Lower lobe of right lung (tissue), 2 donors: ENCODE measurements around the gene CSRP1. TPM values are rescaled to one million over a fixed set of nuclear protein-coding genes. Genes with fewer than 3 reads are reported as not detected.

Experiments
- ATAC-seq, 2 donors: fragments of 200-7000 bp; cut with Tn5 transposase; one replicate each; pipeline ENCODE4 v1.9.1; 2020 to 2022; ENCODE audit warnings: mild to moderate bottlenecking in 2 of 2, moderate library complexity in 2 of 2
- DNase-seq: peaks from one replicate; pipeline ENCODE4 v3.0.0-alpha.2; 2020
- H3K27ac ChIP-seq: fragments of 200-600 bp; one replicate; pipeline ENCODE4 v1.8.0; 2022
- H3K27me3 ChIP-seq: fragments of 200-600 bp; one replicate; pipeline ENCODE4 v1.8.0; 2022; ENCODE audit warnings: low read depth
- H3K36me3 ChIP-seq: fragments of 200-600 bp; one replicate; pipeline ENCODE4 v1.8.0; 2022; ENCODE audit warnings: mild to moderate bottlenecking
- H3K4me1 ChIP-seq: fragments of 200-600 bp; one replicate; pipeline ENCODE4 v1.8.0; 2022
- H3K4me3 ChIP-seq: fragments of 200-600 bp; one replicate; pipeline ENCODE4 v1.8.0; 2022; ENCODE audit warnings: mild to moderate bottlenecking
- H3K9me3 ChIP-seq: fragments of 200-600 bp; one replicate; pipeline ENCODE4 v1.8.0; 2022
- intact Hi-C: fragments of 100-400 bp; cut with DNase I; formaldehyde crosslinking; loops from one replicate; pipeline ENCODE4 v1.11.0; 2022
- long read RNA-seq: library from polyadenylated mRNA; unstranded; transcript quantifications from one replicate; pipeline ENCODE4 v2.0.0, GENCODE V29; 2021
- total RNA-seq: library from RNA; stranded (reverse); fragmentation: NEBNext Ultra II Directional; extraction: Animal tissue kit (Norgen Biotek cat#: 25700); gene quantifications from one replicate; pipeline ENCODE4 v1.2.1, GENCODE V29; 2021
- TF ChIP-seq, protein P1 (sequence below): fragments of 200-600 bp; IDR thresholded peaks from one replicate; pipeline ENCODE4 v1.8.0; 2022; ENCODE audit warnings: antibody characterized with exemption, mild to moderate bottlenecking
- donor health status: DM: no; HTN: yes; CAD: no; lungs with severe emphysema.

CSRP1 gene
- 185 TPM for total RNA-seq
- long read RNA-seq, full-length matches to known transcripts: 147 of 167 reads
- long read RNA-seq, partial matches to known transcripts: 4 of 167 reads
- long read RNA-seq, other reads (novel, unspliced or antisense): 16 of 167 reads

DNA sequence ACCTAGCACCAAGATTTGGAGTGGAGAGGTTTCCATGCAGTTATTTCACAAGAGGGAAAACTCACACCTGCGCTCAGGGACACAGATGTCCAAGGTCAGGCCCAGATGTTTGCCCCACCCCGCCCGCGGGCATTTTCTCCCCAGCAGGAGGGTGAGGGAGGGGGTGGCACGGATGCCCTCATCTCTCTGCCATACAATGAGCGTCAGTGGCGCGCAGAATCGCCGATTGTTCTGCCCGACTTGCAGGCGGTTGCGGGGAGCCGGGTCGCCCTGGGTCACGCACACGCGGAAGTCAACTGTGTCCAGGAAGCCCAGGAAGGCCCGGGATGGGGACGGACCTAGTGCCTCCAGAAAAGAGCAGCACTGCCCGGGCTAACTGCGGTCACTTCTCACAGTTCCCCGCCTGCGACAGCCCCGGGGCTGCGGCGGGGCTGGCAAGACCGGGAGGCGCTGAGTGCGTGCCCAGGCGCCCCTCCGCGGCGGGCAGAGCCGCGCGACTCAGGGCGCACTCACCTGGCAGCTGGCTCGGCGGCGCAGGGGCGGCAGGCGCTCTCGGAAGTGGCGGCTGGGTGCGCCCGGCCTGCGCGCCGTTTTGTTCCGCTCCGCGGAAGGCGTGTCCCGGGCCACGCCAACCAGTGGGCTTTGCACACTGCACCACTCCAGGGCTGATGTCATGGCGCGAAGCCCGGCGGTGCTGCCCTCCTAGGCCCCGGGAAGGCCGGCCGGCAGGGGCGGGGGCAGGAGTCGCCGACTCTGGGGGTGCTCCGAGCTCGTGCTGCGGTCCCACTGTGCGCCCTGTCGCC lies at the start of gene CSRP1:
CSRP1 (minus strand) TSS at position 567 of the 803 bp plus-strand sequence. CDS start 10,820 bp downstream, outside the sequence.
- H3K27me3 ChIP-seq: no peaks in the 10 kb centered on the region
- ATAC-seq: peak; percentile 91 to 94
- intact Hi-C loops: no loop called here
- H3K9me3 ChIP-seq: no peaks in the 10 kb centered on the region
- TF ChIP-seq, protein P1, sequence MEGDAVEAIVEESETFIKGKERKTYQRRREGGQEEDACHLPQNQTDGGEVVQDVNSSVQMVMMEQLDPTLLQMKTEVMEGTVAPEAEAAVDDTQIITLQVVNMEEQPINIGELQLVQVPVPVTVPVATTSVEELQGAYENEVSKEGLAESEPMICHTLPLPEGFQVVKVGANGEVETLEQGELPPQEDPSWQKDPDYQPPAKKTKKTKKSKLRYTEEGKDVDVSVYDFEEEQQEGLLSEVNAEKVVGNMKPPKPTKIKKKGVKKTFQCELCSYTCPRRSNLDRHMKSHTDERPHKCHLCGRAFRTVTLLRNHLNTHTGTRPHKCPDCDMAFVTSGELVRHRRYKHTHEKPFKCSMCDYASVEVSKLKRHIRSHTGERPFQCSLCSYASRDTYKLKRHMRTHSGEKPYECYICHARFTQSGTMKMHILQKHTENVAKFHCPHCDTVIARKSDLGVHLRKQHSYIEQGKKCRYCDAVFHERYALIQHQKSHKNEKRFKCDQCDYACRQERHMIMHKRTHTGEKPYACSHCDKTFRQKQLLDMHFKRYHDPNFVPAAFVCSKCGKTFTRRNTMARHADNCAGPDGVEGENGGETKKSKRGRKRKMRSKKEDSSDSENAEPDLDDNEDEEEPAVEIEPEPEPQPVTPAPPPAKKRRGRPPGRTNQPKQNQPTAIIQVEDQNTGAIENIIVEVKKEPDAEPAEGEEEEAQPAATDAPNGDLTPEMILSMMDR: no peak
- no peaks in the 10 kb centered on the region for H3K36me3 ChIP-seq
- peak within 1 kb of the TSS; percentile 97 for H3K27ac ChIP-seq
- H3K4me1 ChIP-seq: peaks cover 73% of the 10 kb centered on the region
- peak; percentile 92 for DNase-seq
- H3K4me3 ChIP-seq: peak within 1 kb of the TSS; percentile 79

DNA sequence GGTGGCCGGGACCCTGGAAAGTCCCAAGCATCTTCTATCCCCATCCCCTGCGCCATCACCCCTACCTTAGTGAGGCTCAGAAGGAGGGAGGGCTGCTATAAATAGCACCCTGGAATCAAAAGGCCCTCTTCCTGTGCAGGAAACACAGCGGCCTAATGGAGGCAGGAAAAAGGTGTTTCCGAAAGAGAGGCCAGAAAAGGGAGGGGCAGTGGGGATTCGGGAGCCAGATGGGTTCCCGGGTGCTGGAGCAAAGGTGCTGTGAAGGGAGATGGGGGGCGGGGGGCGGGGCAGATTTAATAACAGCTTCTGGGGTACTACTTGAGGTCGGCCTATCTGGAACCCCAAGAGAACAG lies 48.6 kb upstream of the CSRP1 start:
- peak; percentile 32 for DNase-seq
- no peak overlapping the region for H3K4me3 ChIP-seq
- TF ChIP-seq, protein P1: no peak
- no peaks in the 10 kb centered on the region for H3K27me3 ChIP-seq
- ATAC-seq: no peak
- no peaks in the 10 kb centered on the region for H3K36me3 ChIP-seq
- peaks cover 54% of the 10 kb centered on the region for H3K4me1 ChIP-seq
- no peaks in the 10 kb centered on the region for H3K9me3 ChIP-seq
- peak overlapping the region; percentile 50 for H3K27ac ChIP-seq
- intact Hi-C loops: no loop called here

DNA sequence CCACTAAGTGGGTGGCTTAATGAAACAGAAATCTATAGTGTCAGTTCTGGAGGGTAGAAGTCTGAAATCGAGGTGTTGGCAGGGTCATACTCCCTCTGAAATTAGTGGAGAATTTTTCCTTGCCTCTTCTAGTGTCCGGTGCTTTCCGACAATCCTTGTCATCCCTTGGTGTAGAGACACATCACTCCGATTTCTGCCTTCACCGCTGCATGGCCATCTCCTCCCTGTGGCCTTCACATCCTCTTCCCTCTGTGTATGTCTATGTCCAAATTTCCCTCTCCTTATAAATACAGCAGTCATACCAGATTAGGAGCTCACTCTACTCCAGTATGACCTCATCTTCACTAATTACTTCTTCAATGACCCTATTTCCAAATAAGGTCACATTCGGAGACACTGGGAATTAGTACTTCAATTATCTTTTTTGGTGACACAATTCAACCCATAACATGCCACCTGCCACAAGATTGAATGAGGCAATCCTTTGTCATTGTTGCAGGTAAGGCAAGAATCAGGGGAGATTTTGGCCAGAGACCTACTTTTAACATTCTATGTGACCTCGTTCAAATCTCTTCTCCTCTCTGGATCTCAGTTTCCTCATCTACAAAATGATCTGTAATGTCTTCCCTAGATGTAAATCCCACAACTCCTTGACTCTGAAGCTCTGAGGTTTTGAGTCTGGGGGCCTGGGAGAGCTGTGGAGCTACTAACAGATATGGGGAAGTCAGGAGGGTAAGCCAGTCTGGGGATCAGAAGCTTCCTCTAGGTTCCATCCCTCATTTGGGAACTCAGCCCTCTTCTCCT lies 48.1 kb upstream of the CSRP1 start:
- Histone ChIP-seq H3K27me3 (no peaks in the 10 kb centered on the region), H3K36me3 (no peaks in the 10 kb centered on the region), H3K9me3 (no peaks in the 10 kb centered on the region), H3K4me1 (peaks cover 48% of the 10 kb centered on the region), H3K4me3 (no peak overlapping the region), H3K27ac (peak overlapping the region; percentile 50)
- TF ChIP-seq, protein P1: no peak
- intact Hi-C loops: no loop called here
- DNase-seq (peak; percentile 20), ATAC-seq (no peak)

DNA sequence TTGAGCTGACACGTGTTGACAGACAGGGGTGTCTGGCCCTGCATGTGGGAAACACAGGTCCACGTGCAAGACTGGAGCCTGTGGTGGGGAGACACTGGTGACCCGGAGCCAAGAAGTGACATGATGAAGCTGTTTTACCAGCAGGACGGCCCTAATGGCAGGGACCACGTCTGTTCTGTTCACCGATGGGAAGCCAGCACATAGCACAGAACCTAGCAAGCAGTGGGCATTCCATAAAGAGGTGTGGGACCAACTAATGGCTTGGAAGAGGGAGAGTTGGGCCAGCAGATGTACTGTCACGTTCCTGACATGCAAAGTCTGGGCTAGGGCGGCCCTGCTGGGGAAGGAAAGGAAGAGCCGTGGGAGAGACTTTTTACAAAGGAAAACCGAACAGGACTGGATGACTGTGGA lies 47.3 kb upstream of the CSRP1 start:
- H3K4me1 ChIP-seq: peaks cover 40% of the 10 kb centered on the region
- TF ChIP-seq, protein P1: no peak
- no peak for ATAC-seq
- H3K27ac ChIP-seq: peak overlapping the region; percentile 50
- peak; percentile 35 for DNase-seq
- intact Hi-C loops: no loop called here
- no peaks in the 10 kb centered on the region for H3K36me3 ChIP-seq
- no peaks in the 10 kb centered on the region for H3K9me3 ChIP-seq
- no peaks in the 10 kb centered on the region for H3K27me3 ChIP-seq
- no peak overlapping the region for H3K4me3 ChIP-seq

DNA sequence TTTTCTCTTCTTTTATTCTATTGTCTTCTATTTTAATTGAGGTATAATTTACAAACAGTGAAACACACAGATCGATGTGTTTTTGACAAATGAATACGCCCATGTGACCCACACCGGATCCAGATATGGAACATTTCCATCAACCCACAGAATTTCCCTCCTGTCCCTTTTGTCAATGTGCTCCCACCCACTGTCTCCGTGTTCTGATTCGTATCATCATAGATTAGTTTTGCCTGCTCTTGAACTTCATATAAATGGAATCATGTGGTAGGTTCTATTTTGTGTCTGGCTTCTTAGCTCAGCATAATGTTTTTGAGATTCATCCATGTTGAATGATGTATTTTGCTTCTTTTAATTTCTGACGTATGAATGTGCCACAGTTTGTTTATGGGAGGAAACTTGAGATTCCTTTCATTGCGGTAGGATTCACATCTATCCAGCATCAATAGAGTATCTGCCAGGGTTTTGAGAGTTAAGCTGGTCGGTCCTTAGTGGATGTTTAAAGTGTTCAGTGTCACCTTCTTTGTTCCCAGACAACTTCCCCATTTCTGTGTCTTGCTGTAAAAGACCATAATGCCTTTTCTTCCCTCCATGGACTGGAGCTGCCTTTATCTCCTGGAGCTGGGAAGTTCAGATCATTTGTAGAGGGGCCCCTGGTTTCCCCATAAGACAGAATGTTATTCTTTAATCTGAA lies 46.7 kb upstream of the CSRP1 start:
- Histone ChIP-seq H3K27ac (peak overlapping the region; percentile 50), H3K36me3 (no peaks in the 10 kb centered on the region), H3K4me3 (no peak overlapping the region), H3K27me3 (no peaks in the 10 kb centered on the region), H3K9me3 (no peaks in the 10 kb centered on the region), H3K4me1 (peaks cover 38% of the 10 kb centered on the region)
- DNase-seq: no peak
- TF ChIP-seq, protein P1: no peak
- intact Hi-C loops: no loop called here
- no peak for ATAC-seq
